HepG2 (cell line): Measurements from ENCODE around the gene RAB24. TPM values are rescaled to one million over a fixed set of nuclear protein-coding genes. Genes with fewer than 3 reads are reported as not detected.

Experiments
- ASH2L ChIP-seq: fragments of 300-600, 200-600 bp; sonication (generic); IDR thresholded peaks from 2 replicates; pipeline ENCODE4 v1.7.0; 2017; ENCODE audit warnings: low read depth, mild to moderate bottlenecking, moderate library complexity, mixed read lengths, low read length; ENCODE audit not compliant: insufficient read length
- BHLHE40 ChIP-seq: IDR thresholded peaks from 2 replicates; pipeline ENCODE4 v1.6.1; 2011; ENCODE audit warnings: low read length, improper control_type of control experiment
- DMAP1 ChIP-seq: IDR thresholded peaks from 2 replicates; pipeline ENCODE4 v1.6.1; 2016
- FOXP1 ChIP-seq, 2 experiments: fragments of 450-650 bp in 1 of 2; IDR thresholded peaks; 2 replicates each; pipeline ENCODE4 v1.6.1; 2017 to 2018; ENCODE audit warnings: antibody characterized with exemption in 1 of 2
- HMG20B ChIP-seq: conservative IDR thresholded peaks from 2 replicates; pipeline ENCODE4 v1.6.1; 2016; ENCODE audit warnings: missing genetic modification reagents, missing compliant biosample characterization
- HOMEZ ChIP-seq: IDR thresholded peaks from 2 replicates; pipeline ENCODE4 v1.6.1; 2016; ENCODE audit warnings: low read depth
- USF2 ChIP-seq, 2 experiments: sonication (generic) in 1 of 2; formaldehyde crosslinking in 1 of 2; IDR thresholded peaks; 2 replicates each; pipeline versions ENCODE4 v1.5.1 to v1.6.1; 2011 to 2020; ENCODE audit warnings: borderline replicate concordance in 1 of 2, low read depth in 1 of 2, low read length in 1 of 2, mild to moderate bottlenecking in 1 of 2, missing genetic modification reagents in 1 of 2, moderate library complexity in 1 of 2
- YEATS2 ChIP-seq: sonication (generic); formaldehyde crosslinking; IDR thresholded peaks from 2 replicates; pipeline ENCODE4 v1.4.0; 2020; ENCODE audit warnings: missing genetic modification reagents, borderline replicate concordance
- ZBTB21 ChIP-seq: sonication (generic); formaldehyde crosslinking; IDR thresholded peaks from 2 replicates; pipeline ENCODE4 v1.4.0; 2020; ENCODE audit warnings: missing genetic modification reagents
- ZBTB3 ChIP-seq: sonication (generic); formaldehyde crosslinking; IDR thresholded peaks from 2 replicates; pipeline ENCODE4 v1.4.0; 2020; ENCODE audit warnings: low read depth, mild to moderate bottlenecking, moderate library complexity, missing genetic modification reagents, borderline replicate concordance
- ZBTB38 ChIP-seq: sonication (generic); formaldehyde crosslinking; IDR thresholded peaks from 2 replicates; pipeline ENCODE4 v1.5.1; 2020; ENCODE audit warnings: mild to moderate bottlenecking, missing genetic modification reagents
- ZFP36L1 ChIP-seq: sonication (generic); formaldehyde crosslinking; IDR thresholded peaks from 2 replicates; pipeline ENCODE4 v1.8.0; 2022; ENCODE audit warnings: mild to moderate bottlenecking, missing genetic modification reagents, moderate library complexity
- ZFP41 ChIP-seq: sonication (generic); formaldehyde crosslinking; IDR thresholded peaks from 2 replicates; pipeline ENCODE4 v1.4.0; 2020; ENCODE audit warnings: mild to moderate bottlenecking, missing genetic modification reagents, borderline replicate concordance
- ZNF543 ChIP-seq: sonication (generic); formaldehyde crosslinking; IDR thresholded peaks from 2 replicates; pipeline ENCODE4 v1.4.0; 2020; ENCODE audit warnings: mild to moderate bottlenecking, missing genetic modification reagents
- polyA plus RNA-seq, 8 experiments: library from polyadenylated mRNA; depleted of rRNA in 3 of 8; stranded (reverse) in 7 of 8; unstranded in 1 of 8; fragments of >200 nt; fragmentation: Illumina TruSeq in 4 of 8; extraction: Trizol in 4 of 8; gene quantifications; 2 replicates each; pipeline versions ENCODE4 v1.2.1 to v1.2.3, GENCODE V29; 2011 to 2016; ENCODE audit warnings: low read depth in 4 of 8, missing spikeins in 1 of 8, mixed read lengths in 1 of 8; ENCODE audit not compliant: insufficient read depth in 1 of 8
- total RNA-seq, 5 experiments: library from RNA; depleted of rRNA; stranded (reverse); fragments of >200 nt; fragmentation: Illumina TruSeq; extraction: Trizol; gene quantifications; 2 replicates each; pipeline ENCODE4 v1.2.3, GENCODE V29; 2016; ENCODE audit warnings: low read depth in 1 of 5
- TF ChIP-seq, protein P1 (sequence below): sonication (generic); formaldehyde crosslinking; IDR thresholded peaks from 2 replicates; pipeline ENCODE4 v1.9.0; 2021; ENCODE audit warnings: mild to moderate bottlenecking, missing genetic modification reagents
- TF ChIP-seq, protein P2 (sequence below): sonication (generic); formaldehyde crosslinking; IDR thresholded peaks from 2 replicates; pipeline ENCODE4 v1.4.0; 2020; ENCODE audit warnings: missing genetic modification reagents

The RAB24 gene
- total and polyA plus RNA-seq, 2 of the 13 experiments (the other 11 are each of a cell fraction or from before 2014, with no cell fraction given): 22.9 to 63.7 TPM

DNA sequence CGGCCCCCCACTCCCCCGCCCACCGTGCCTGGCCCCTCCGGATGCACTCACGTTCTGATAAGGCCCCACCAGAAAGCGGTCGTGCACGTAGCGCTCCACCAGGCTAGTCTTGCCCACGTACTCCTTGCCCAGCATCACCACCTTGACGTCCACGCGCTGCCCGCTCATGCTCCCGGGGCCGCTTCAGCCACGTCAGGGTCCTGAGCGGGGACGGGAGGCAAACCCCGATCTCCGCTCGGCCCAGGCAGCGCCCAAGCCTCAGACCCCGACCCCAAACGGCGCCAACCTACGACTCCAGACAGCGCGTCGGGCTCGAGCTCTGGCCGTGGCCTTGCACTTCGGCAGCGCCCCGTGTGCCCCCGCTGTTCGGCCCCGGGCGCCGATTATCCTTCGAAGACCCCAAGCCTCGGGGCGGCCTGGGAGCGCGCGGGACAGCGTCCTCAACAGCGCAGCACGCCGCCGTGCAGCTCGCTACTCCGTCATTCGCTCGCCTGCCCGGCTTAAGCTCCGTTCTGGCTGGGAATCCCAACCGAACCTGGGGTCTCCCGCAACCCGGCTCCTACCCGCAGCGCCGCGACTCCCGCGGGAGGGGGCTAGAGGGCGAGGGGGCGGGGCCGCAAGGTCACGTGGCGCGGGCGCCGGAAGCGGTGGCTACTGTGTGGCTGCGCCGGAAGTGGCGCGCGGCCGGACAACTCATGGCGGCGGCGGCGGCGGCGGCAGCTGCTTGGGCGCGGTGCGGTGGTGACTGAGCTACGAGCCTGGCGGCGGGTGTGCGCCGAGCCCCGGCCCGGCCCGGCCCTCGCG, at the start of gene RAB24, which contains the start of gene PRELID1 (continued):
- peak; percentile 39 for TF ChIP-seq ASH2L
- peak; percentile 78 for TF ChIP-seq USF2 (IDR thresholded peaks at IDR 0.05; ENCODE audit: low read depth, low read length)
- TF ChIP-seq USF2 (CRISPR knock-in tag; IDR thresholded peaks at IDR 0.05; ENCODE audit: borderline replicate concordance): peak; percentile 90; the same call in 1 of the 2 replicates
- no peak for TF ChIP-seq HOMEZ
- no peak for TF ChIP-seq FOXP1 (IDR thresholded peaks at IDR 0.05)
- TF ChIP-seq FOXP1 (CRISPR knock-in tag; IDR thresholded peaks at IDR 0.05): no peak
- no peak for TF ChIP-seq ZBTB21 (CRISPR knock-in tag)
- TF ChIP-seq HMG20B: no peak
- TF ChIP-seq YEATS2 (CRISPR knock-in tag): peak; percentile 58; the same call in 1 of the 2 replicates
- TF ChIP-seq, protein P1, sequence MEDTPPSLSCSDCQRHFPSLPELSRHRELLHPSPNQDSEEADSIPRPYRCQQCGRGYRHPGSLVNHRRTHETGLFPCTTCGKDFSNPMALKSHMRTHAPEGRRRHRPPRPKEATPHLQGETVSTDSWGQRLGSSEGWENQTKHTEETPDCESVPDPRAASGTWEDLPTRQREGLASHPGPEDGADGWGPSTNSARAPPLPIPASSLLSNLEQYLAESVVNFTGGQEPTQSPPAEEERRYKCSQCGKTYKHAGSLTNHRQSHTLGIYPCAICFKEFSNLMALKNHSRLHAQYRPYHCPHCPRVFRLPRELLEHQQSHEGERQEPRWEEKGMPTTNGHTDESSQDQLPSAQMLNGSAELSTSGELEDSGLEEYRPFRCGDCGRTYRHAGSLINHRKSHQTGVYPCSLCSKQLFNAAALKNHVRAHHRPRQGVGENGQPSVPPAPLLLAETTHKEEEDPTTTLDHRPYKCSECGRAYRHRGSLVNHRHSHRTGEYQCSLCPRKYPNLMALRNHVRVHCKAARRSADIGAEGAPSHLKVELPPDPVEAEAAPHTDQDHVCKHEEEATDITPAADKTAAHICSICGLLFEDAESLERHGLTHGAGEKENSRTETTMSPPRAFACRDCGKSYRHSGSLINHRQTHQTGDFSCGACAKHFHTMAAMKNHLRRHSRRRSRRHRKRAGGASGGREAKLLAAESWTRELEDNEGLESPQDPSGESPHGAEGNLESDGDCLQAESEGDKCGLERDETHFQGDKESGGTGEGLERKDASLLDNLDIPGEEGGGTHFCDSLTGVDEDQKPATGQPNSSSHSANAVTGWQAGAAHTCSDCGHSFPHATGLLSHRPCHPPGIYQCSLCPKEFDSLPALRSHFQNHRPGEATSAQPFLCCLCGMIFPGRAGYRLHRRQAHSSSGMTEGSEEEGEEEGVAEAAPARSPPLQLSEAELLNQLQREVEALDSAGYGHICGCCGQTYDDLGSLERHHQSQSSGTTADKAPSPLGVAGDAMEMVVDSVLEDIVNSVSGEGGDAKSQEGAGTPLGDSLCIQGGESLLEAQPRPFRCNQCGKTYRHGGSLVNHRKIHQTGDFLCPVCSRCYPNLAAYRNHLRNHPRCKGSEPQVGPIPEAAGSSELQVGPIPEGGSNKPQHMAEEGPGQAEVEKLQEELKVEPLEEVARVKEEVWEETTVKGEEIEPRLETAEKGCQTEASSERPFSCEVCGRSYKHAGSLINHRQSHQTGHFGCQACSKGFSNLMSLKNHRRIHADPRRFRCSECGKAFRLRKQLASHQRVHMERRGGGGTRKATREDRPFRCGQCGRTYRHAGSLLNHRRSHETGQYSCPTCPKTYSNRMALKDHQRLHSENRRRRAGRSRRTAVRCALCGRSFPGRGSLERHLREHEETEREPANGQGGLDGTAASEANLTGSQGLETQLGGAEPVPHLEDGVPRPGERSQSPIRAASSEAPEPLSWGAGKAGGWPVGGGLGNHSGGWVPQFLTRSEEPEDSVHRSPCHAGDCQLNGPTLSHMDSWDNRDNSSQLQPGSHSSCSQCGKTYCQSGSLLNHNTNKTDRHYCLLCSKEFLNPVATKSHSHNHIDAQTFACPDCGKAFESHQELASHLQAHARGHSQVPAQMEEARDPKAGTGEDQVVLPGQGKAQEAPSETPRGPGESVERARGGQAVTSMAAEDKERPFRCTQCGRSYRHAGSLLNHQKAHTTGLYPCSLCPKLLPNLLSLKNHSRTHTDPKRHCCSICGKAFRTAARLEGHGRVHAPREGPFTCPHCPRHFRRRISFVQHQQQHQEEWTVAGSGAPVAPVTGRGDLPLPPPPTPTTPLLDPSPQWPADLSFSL (CRISPR knock-in tag): no peak
- TF ChIP-seq ZNF543 (CRISPR knock-in tag): peak; percentile 69; the same call in 1 of the 2 replicates
- TF ChIP-seq, protein P2, sequence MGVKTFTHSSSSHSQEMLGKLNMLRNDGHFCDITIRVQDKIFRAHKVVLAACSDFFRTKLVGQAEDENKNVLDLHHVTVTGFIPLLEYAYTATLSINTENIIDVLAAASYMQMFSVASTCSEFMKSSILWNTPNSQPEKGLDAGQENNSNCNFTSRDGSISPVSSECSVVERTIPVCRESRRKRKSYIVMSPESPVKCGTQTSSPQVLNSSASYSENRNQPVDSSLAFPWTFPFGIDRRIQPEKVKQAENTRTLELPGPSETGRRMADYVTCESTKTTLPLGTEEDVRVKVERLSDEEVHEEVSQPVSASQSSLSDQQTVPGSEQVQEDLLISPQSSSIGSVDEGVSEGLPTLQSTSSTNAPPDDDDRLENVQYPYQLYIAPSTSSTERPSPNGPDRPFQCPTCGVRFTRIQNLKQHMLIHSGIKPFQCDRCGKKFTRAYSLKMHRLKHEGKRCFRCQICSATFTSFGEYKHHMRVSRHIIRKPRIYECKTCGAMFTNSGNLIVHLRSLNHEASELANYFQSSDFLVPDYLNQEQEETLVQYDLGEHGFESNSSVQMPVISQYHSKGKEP (CRISPR knock-in tag): no peak
- 0 out of 2 replicates have a peak, but pooled peaks have one; percentile 22 for TF ChIP-seq BHLHE40
- TF ChIP-seq ZBTB38 (CRISPR knock-in tag): peak; percentile 88
- 0 out of 2 replicates have a peak, but pooled peaks have one; percentile 40 for TF ChIP-seq ZFP36L1 (CRISPR knock-in tag)
- TF ChIP-seq ZBTB3 (CRISPR knock-in tag): no peak
- no peak; the same call in 1 of the 2 replicates for TF ChIP-seq DMAP1
- peak; percentile 56; the same call in 1 of the 2 replicates for TF ChIP-seq ZFP41 (CRISPR knock-in tag)
